K562 (cell line): ENCODE data around the gene GNG7. TPM values are rescaled to one million over a fixed set of nuclear protein-coding genes. Genes with fewer than 3 reads are reported as not detected.

Experiments
- ATAC-seq: fragments of 200-7000 bp; cut with Tn5 transposase; 3 replicates; pipeline ENCODE4 v1.9.1; 2020; ENCODE audit warnings: moderate library complexity
- BruUV-seq: library from RNA; stranded (reverse); fragments of 400-500 nt; replicated peaks from 2 replicates; lab custom pipeline; 2021; lab: Mats Ljungman, UMichigan
- CTCF ChIA-PET: fragments of 300-600 bp; formaldehyde crosslinking; extraction: SDS; loops from one replicate; lab custom pipeline; 2021; ENCODE audit warnings: low intra/inter-chr PET ratio; lab: Yijun Ruan, JAX
- POLR2A ChIA-PET: fragments of 300-600, 350-650 bp; sonication (Branson Sonifier 250); formaldehyde crosslinking; extraction: SDS; loops from one replicate; lab custom pipeline; 2021; ENCODE audit warnings: antibody characterized with exemption, inconsistent platforms; lab: Yijun Ruan, JAX
- DNase-seq, 4 experiments: peaks; one replicate each; pipeline versions ENCODE4 v3.0.0 to v3.0.0-alpha.2; 2011 to 2018; ENCODE audit warnings: low spot score in 3 of 4, mixed read lengths in 3 of 4; ENCODE audit errors: extremely low read depth in 1 of 4
- FAIRE-seq: peaks from 2 replicates; lab custom pipeline; 2011; peaks lifted over from hg19 to GRCh38; lab: Jason Lieb, UNC
- H2AFZ ChIP-seq: 2 replicates; pipeline ENCODE4 v1.6.0; 2011; ENCODE audit warnings: low read depth, low read length, control low read depth, inconsistent platforms
- H3K27ac ChIP-seq: fragments of 200-600 bp; 3 replicates; pipeline ENCODE4 v1.8.0; 2011; ENCODE audit warnings: low read depth, mild to moderate bottlenecking, control low read depth, inconsistent platforms, low read length, moderate library complexity, mixed read lengths; ENCODE audit errors: extremely low read depth
- H3K27me3 ChIP-seq, 2 experiments: fragments of 300-600 bp in 1 of 2; 2 replicates in 1 of 2; 3 replicates in 1 of 2; pipeline versions ENCODE4 v1.6.0 to v1.8.0; 2011; ENCODE audit warnings: inconsistent platforms in 2 of 2, low read length in 2 of 2, mild to moderate bottlenecking in 1 of 2, mixed read lengths in 1 of 2, moderate library complexity in 1 of 2; ENCODE audit not compliant: control insufficient read depth in 2 of 2, insufficient read depth in 2 of 2
- H3K36me3 ChIP-seq: fragments of 300-600 bp; 3 replicates; pipeline ENCODE4 v1.8.0; 2011; ENCODE audit warnings: mild to moderate bottlenecking, low read length, inconsistent platforms; ENCODE audit not compliant: control insufficient read depth, insufficient read depth
- H3K4me1 ChIP-seq, 2 experiments: fragments of 200-600 bp in 1 of 2; replicated peaks in 1 of 2; 2 replicates in 1 of 2; 3 replicates in 1 of 2; pipeline versions ENCODE4 v1.5.1 to v1.8.0; 2011; ENCODE audit warnings: inconsistent platforms in 2 of 2, low read length in 2 of 2, mild to moderate bottlenecking in 1 of 2, mixed read lengths in 1 of 2, moderate library complexity in 1 of 2; ENCODE audit not compliant: control insufficient read depth in 2 of 2, insufficient read depth in 2 of 2
- H3K4me2 ChIP-seq: 2 replicates; pipeline ENCODE4 v1.6.1; 2011; ENCODE audit warnings: low read length, control low read depth, inconsistent platforms, mixed read lengths; ENCODE audit not compliant: insufficient read depth
- H3K4me3 ChIP-seq: fragments of 200-600 bp; sonication (generic), shearing (Covaris generic); 2 replicates; pipeline ENCODE4 v1.5.1; 2016; ENCODE audit warnings: control low read depth, inconsistent platforms
- H3K79me2 ChIP-seq: fragments of 200-600 bp; 3 replicates; pipeline ENCODE4 v1.8.0; 2011; ENCODE audit warnings: low read length, inconsistent platforms; ENCODE audit not compliant: control insufficient read depth, insufficient read depth
- H3K9ac ChIP-seq, 2 experiments: 2 replicates each; pipeline versions ENCODE4 v1.6.0 to v1.6.1; 2011; ENCODE audit warnings: low read depth in 2 of 2, low read length in 2 of 2, control low read depth in 1 of 2, inconsistent platforms in 1 of 2, mild to moderate bottlenecking in 1 of 2, mixed read lengths in 1 of 2; ENCODE audit not compliant: insufficient read depth in 1 of 2
- H3K9me1 ChIP-seq: one replicate; pipeline ENCODE4 v1.6.0; 2011; ENCODE audit warnings: inconsistent platforms, mild to moderate bottlenecking, low read length, moderate library complexity; ENCODE audit not compliant: control insufficient read depth, insufficient read depth
- H3K9me3 ChIP-seq: replicated peaks from 2 replicates; pipeline ENCODE4 v1.5.1; 2011; ENCODE audit warnings: low read depth, low read length, inconsistent platforms; ENCODE audit not compliant: control insufficient read depth, insufficient read depth
- H4K20me1 ChIP-seq: replicated peaks from 2 replicates; pipeline ENCODE4 v1.6.1; 2011; ENCODE audit warnings: low read length, inconsistent platforms, mixed read lengths; ENCODE audit not compliant: control insufficient read depth, insufficient read depth
- CUX1 ChIP-seq: fragments of 200-800 bp; sonication (Bioruptor generic); IDR thresholded peaks from 2 replicates; pipeline ENCODE4 v1.6.1; 2016; ENCODE audit warnings: missing genetic modification characterization, missing compliant biosample characterization
- NRF1 ChIP-seq, 2 experiments: fragments of 450-650 bp; IDR thresholded peaks in 1 of 2; conservative IDR thresholded peaks in 1 of 2; 2 replicates each; pipeline ENCODE4 v1.6.1; 2014; ENCODE audit warnings: mild to moderate bottlenecking in 2 of 2
- POLR3A ChIP-seq: IDR thresholded peaks from 2 replicates; pipeline ENCODE4 v1.6.1; 2011; ENCODE audit warnings: borderline replicate concordance, mild to moderate bottlenecking, moderate library complexity; ENCODE audit not compliant: insufficient read length, insufficient read depth; ENCODE audit errors: extremely low read depth
- TCF3 ChIP-seq: sonication (generic); formaldehyde crosslinking; IDR thresholded peaks from 2 replicates; pipeline ENCODE4 v1.4.0; 2020; ENCODE audit warnings: mild to moderate bottlenecking, missing genetic modification reagents
- ZBTB7A ChIP-seq: IDR thresholded peaks from 2 replicates; pipeline ENCODE4 v1.6.1; 2011; ENCODE audit warnings: low read depth, mild to moderate bottlenecking, low read length, moderate library complexity, borderline replicate concordance; ENCODE audit not compliant: control insufficient read depth
- ZC3H4 ChIP-seq: sonication (generic); formaldehyde crosslinking; IDR thresholded peaks from 2 replicates; pipeline ENCODE4 v1.9.0; 2021; ENCODE audit warnings: missing genetic modification reagents, borderline replicate concordance
- ZNF175 ChIP-seq: fragments of 200-800 bp; sonication (Bioruptor generic); IDR thresholded peaks from 2 replicates; pipeline ENCODE4 v1.6.1; 2016; ENCODE audit warnings: low read depth, mild to moderate bottlenecking, missing genetic modification characterization, missing compliant biosample characterization
- ZNF436 ChIP-seq: fragments of 250-450, 450-650 bp; sonication (Bioruptor Pico); formaldehyde crosslinking; IDR thresholded peaks from 2 replicates; pipeline ENCODE4 v1.7.0; 2020; ENCODE audit warnings: mild to moderate bottlenecking
- WGBS: fragments of 100-300 bp; shearing (Covaris generic); methylation state at CpG from one replicate; pipeline ENCODE4 v1.1.6; 2016; ENCODE audit warnings: low coverage, mixed read lengths; ENCODE audit not compliant: insufficient coverage; ENCODE audit errors: missing lambda C conversion rate; 5-methylcytosine and 5-hydroxymethylcytosine counted together
- in situ Hi-C: fragments of 300-500 bp; cut with MboI; formaldehyde crosslinking; loops from 4 replicates; pipeline ENCODE4 v1.15.0; 2018; ENCODE audit warnings: inconsistent platforms, mixed read lengths
- intact Hi-C: fragments of 100-400 bp; cut with micrococcal nuclease; formaldehyde crosslinking; loops from 2 replicates; pipeline ENCODE4 v1.14.2; 2022
- polyA plus RNA-seq, 8 experiments: library from polyadenylated mRNA; depleted of rRNA in 4 of 8; stranded (reverse) in 5 of 8; unstranded in 3 of 8; fragments of >200 nt; fragmentation: Nextera tagmentation in 2 of 8; fragmentation: Illumina TruSeq in 1 of 8; extraction: Ambion mirVana in 2 of 8; extraction: Trizol in 1 of 8; gene quantifications; 2 replicates each; pipeline versions ENCODE4 v1.2.1 to v1.2.3, GENCODE V29; 2011 to 2014; ENCODE audit warnings: inconsistent platforms in 1 of 8, missing spikeins in 1 of 8
- total RNA-seq, 7 experiments: library from RNA; depleted of rRNA in 6 of 7; stranded (reverse); fragments of >200 nt in 6 of 7; fragmentation: Illumina TruSeq in 2 of 7; extraction: Trizol in 2 of 7; gene quantifications; 2 replicates each; pipeline versions ENCODE4 v1.2.1 to v1.2.3, GENCODE V29; 2011 to 2021; ENCODE audit warnings: low replicate concordance in 1 of 7

Gene GNG7
- total and polyA plus RNA-seq, 9 of the 15 experiments (the other 6 are each of a cell fraction or from before 2014, with no cell fraction given) = 0.01 to 0.20 (median 0.06) TPM; not detected in 1

- no peaks in the 10 kb centered on the region for H3K36me3 ChIP-seq
- H3K27ac ChIP-seq = no peak overlapping the region
- POLR2A ChIA-PET = interaction anchor here (0.5 kb wide), 1 partner anchor 63 kb away, joined by 3 read pairs; no protein-coding TSS in a partner anchor
- no peak overlapping the region for H3K9ac ChIP-seq
- BruUV-seq = no TSS peak
- in situ Hi-C loops = no loop called here
- H2AFZ ChIP-seq = no peak overlapping the region
- intact Hi-C loops = no loop called here
- H3K4me3 ChIP-seq = no peak overlapping the region
- FAIRE-seq = no peak
- no peak for DNase-seq
- no peaks in the 10 kb centered on the region for H3K9me1 ChIP-seq
- peaks cover 0 to 22% of the 10 kb centered on the region in 2 experiments; a peak in 2 of 5 replicates for H3K4me1 ChIP-seq
- H3K4me2 ChIP-seq = no peak overlapping the region
- TF ChIP-seq TCF3 (CRISPR knock-in tag) = no peak
- TF ChIP-seq ZNF436 = no peak
- TF ChIP-seq NRF1 (conservative IDR thresholded peaks at IDR 0.05 in 1 of 2, IDR thresholded peaks at IDR 0.05 in 1 of 2) = 0 out of 4 replicates have a peak, but pooled peaks of 1 of the 2 experiments have one; percentile 8
- CTCF ChIA-PET = interaction anchor here (0.6 kb wide), 1 partner anchor 116 kb away, joined by 4 read pairs; no protein-coding TSS in a partner anchor
- peaks cover 9% of the 10 kb centered on the region for H3K9me3 ChIP-seq
- peaks cover 0 to 19% of the 10 kb centered on the region in 2 experiments; a peak in 2 of 5 replicates for H3K27me3 ChIP-seq
- ATAC-seq = no peak
- no peaks in the 10 kb centered on the region; the same call in 1 of the 2 replicates for H4K20me1 ChIP-seq
- no peaks in the 10 kb centered on the region for H3K79me2 ChIP-seq
- WGBS = 36% methylated on average over 11 of the region's 12 CpGs
Measured at GRCh38 chr19:2633693-2634075, 68.8 kb downstream of the GNG7 start.

DNA sequence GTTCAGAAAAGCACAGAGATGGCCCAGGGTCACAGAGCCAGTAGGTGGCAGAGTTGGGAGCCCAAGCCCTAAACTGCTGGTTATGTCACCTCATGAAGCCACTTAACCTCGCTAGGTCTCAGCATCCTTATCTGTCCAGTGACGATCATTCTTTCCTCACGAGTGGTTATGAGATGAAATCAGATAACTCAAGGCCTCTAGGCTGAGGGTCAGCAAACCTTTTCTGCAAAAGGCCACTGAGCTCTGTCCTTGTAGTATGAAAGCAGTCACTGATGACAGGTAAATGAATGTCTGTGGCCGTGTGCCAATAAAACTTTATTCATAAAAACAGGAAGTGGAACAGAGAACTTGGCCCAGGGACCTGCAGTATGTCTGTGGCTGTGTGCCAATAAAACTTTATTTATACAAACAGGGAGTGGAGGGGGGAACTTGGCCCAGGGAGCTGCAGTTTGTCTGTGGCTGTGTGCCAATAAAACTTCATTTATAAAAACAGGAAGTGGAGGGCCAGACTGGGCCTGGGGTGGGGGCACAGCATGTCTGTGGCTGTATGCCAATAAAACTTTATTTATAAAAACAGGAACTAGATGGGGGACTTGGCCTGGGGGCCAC is 71.2 kb downstream of the GNG7 start:
- CTCF ChIA-PET = no interaction called here
- no peak overlapping the region for H3K4me2 ChIP-seq
- intact Hi-C loops = no loop called here
- no peak for TF ChIP-seq POLR3A
- no peak for TF ChIP-seq ZBTB7A
- TF ChIP-seq ZNF175 (CRISPR knock-in tag) = no peak
- TF ChIP-seq ZC3H4 = no peak
- TF ChIP-seq TCF3 (CRISPR knock-in tag) = no peak
- TF ChIP-seq CUX1 = no peak

More for the DNA sequence above, 71.2 kb downstream of the GNG7 start:
- POLR2A ChIA-PET = interaction anchor here (0.9 kb wide), 1 partner anchor 17 kb away, joined by 4 read pairs; no protein-coding TSS in a partner anchor
- Histone ChIP-seq H3K9me3 (peaks cover 9% of the 10 kb centered on the region), H3K27ac (no peak overlapping the region), H3K9ac (no peak overlapping the region), H3K9me1 (no peaks in the 10 kb centered on the region), H3K4me3 (no peak overlapping the region), H3K79me2 (no peaks in the 10 kb centered on the region), H3K4me1 (peaks cover 0 to 14% of the 10 kb centered on the region in 2 experiments; a peak in 2 of 5 replicates), H2AFZ (peak overlapping the region; percentile 14; the same call in 1 of the 2 replicates), H3K27me3 (peaks cover 0 to 38% of the 10 kb centered on the region in 2 experiments; a peak in 3 of 5 replicates), H4K20me1 (no peaks in the 10 kb centered on the region; the same call in 1 of the 2 replicates), H3K36me3 (no peaks in the 10 kb centered on the region)
- 7% methylated on average over 4 of the region's 4 CpGs for whole genome bisulfite sequencing
- DNase-seq (peak in 1 of 4 experiments; percentile 21), FAIRE-seq (no peak), ATAC-seq (no peak)
- BruUV-seq = no TSS peak
- in situ Hi-C loops = no loop called here
